Forelimb muscle (tissue), 1 donor: ENCODE data around the gene BPIFB3. TPM values are rescaled to one million over a fixed set of nuclear protein-coding genes. Genes with fewer than 3 reads are reported as not detected.
"Not testable (repeated sequence)": the region's sequence is repeated elsewhere in the genome, so short reads cannot be mapped to it uniquely, and the experiment has no call there.

Experiments
- DNase-seq: peaks from one replicate; pipeline ENCODE4 v3.0.0-alpha.2; 2013; ENCODE audit warnings: low read depth
- polyA plus RNA-seq: library from polyadenylated mRNA; unstranded; fragments of 120-200 nt; gene quantifications from one replicate; pipeline ENCODE4 v1.2.1, GENCODE V29; 2013; ENCODE audit not compliant: insufficient read length

Gene BPIFB3
- polyA plus RNA-seq, 1 donor = not detected

GRCh38 chr20:33115501-33115900 lies 61.8 kb downstream of the BPIFB3 start:
- not testable (repeated sequence) for DNase-seq

- no peak for DNase-seq
Measured at GRCh38 chr20:33119725-33120720, 66.3 kb downstream of the BPIFB3 start.

DNA sequence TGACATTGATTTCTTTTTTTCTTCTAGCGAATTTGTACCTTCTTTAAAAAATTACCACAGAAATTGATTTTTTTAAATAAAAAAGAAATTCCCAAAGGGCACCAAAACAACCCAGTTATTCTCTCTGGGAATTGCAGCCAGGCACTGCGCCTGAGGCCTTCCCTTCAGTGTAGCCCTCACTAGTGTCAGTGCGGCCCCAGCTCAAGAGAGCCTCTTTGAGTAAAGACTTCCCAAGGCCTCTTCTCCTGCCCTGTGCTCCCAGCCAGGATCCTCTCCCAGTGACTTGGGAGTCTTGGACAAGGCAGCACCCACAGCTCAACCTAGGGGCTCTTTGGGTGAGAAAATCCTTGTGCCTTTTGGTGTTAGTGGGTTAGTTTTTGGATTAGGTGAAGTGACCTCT lies 67.2 kb downstream of the BPIFB3 start:
- DNase-seq = no peak

DNA sequence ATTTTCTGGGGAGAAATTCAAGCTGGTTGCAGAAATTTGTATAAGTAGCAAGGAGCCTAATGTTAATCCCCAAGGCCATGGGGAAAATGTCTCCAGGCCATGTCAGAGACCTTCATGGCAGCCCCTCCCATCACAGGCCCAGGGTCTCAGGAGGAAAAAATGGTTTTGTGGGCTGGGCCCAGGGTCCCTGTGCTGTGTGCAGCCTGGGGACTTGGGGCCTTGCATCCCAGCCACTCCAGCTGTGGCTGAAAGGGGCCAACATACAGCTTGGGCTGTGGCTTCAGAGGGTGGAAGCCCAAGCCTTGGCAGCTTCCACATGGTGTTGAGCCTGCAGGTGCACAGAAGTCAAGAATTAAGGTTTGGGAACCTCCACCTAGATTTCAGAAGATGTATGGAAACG lies 68.6 kb downstream of the BPIFB3 start:
- DNase-seq = not testable (repeated sequence)

Other genes starting within 250 kb of the BPIFB3 start
- 134 TPM for gene MAPRE1, start 233.9 kb upstream of the BPIFB3 start, polyA plus RNA-seq
- 0.24 TPM for gene EFCAB8, start 195.0 kb upstream of the BPIFB3 start, polyA plus RNA-seq
- not detected for gene SUN5, start 49.5 kb upstream of the BPIFB3 start, polyA plus RNA-seq
- gene BPIFB2, start 46.2 kb upstream of the BPIFB3 start, polyA plus RNA-seq = not detected
- gene BPIFB6, start 22.3 kb upstream of the BPIFB3 start, polyA plus RNA-seq = not detected
- 0.29 TPM for gene BPIFB4, start 25.7 kb downstream of the BPIFB3 start, polyA plus RNA-seq
- not detected for gene BPIFA2, start 114.3 kb downstream of the BPIFB3 start, polyA plus RNA-seq
- gene BPIFA3, start 163.4 kb downstream of the BPIFB3 start, polyA plus RNA-seq = not detected
- gene BPIFA1, start 182.1 kb downstream of the BPIFB3 start, polyA plus RNA-seq = not detected
- gene BPIFB1, start 229.3 kb downstream of the BPIFB3 start, polyA plus RNA-seq = not detected